Pancreas (tissue), 10 donors: Measurements from ENCODE around the gene PPP1R37. TPM values are rescaled to one million over a fixed set of nuclear protein-coding genes. Genes with fewer than 3 reads are reported as not detected.

Source experiments
- ATAC-seq, 4 donors: fragments of 200-7000 bp; cut with Tn5 transposase; one replicate each; pipeline versions ENCODE4 v1.8.0 to v1.9.1; 2020; ENCODE audit warnings: mild to moderate bottlenecking in 4 of 4, moderate library complexity in 4 of 4
- DNase-seq, 6 donors: peaks; one replicate each; pipeline ENCODE4 v3.0.0-alpha.2; 2020
- FAIRE-seq: peaks from 2 replicates; lab custom pipeline; 2012; peaks lifted over from hg19 to GRCh38; lab: Jason Lieb, UNC
- H3K27ac ChIP-seq, 4 donors: fragments of 200-600 bp; sonication (generic); 1 replicate in 3 of 4; 2 replicates in 1 of 4; pipeline versions ENCODE4 v1.5.0 to v1.8.0; 2020
- H3K27me3 ChIP-seq, 4 donors: fragments of 200-600 bp; one replicate each; pipeline ENCODE4 v1.8.0; 2021
- H3K36me3 ChIP-seq, 3 donors: fragments of 200-600 bp; sonication (generic) in 1 of 3; one replicate each; pipeline versions ENCODE4 v1.5.0 to v1.8.0; 2020 to 2021
- H3K4me1 ChIP-seq, 3 donors: fragments of 200-600 bp; one replicate each; pipeline ENCODE4 v1.8.0; 2021
- H3K4me3 ChIP-seq, 4 donors: fragments of 200-600 bp; sonication (generic) in 2 of 4; one replicate each; pipeline versions ENCODE4 v1.5.0 to v1.8.0; 2020 to 2021
- H3K9me3 ChIP-seq, 4 donors: fragments of 200-600 bp; one replicate each; pipeline ENCODE4 v1.8.0; 2021
- WGBS, 2 donors: extraction: QIAGEN DNeasy Blood & Tissue Kit; methylation state at CpG; one replicate each; pipeline ENCODE4 v1.1.7; 2013; 5-methylcytosine and 5-hydroxymethylcytosine counted together
- intact Hi-C, 3 donors: fragments of 100-400 bp; cut with DNase I; formaldehyde crosslinking; loops; one replicate each; pipeline versions ENCODE4 v1.11.1 to v1.14.2; 2022
- polyA plus RNA-seq, 2 donors: library from polyadenylated mRNA; stranded (reverse); fragments of 200-250 nt; gene quantifications; one replicate each; pipeline ENCODE4 v1.2.3, GENCODE V29; 2013
- total RNA-seq, 6 donors: library from RNA; stranded (reverse); fragmentation: NEBNext Ultra II Directional in 4 of 6; extraction: Animal tissue kit (Norgen Biotek cat#: 25700) in 4 of 6; gene quantifications; one replicate each; pipeline versions ENCODE4 v1.2.1 to v1.2.4, GENCODE V29; 2021 to 2023
- TF ChIP-seq, protein P1 (sequence below), 4 donors: fragments of 200-600 bp; sonication (generic) in 3 of 4; IDR thresholded peaks; one replicate each; pipeline versions ENCODE4 v1.5.0 to v1.8.0; 2021; ENCODE audit warnings: antibody characterized with exemption in 4 of 4
- donor health status: healthy with polysubstance abuse.
- donor health status: DM: no; HTN: no; CAD: no; lungs with moderate emphysema.
- donor health status: DM: no; HTN: no; CAD: no.
- donor health status: control.
- donor health status: control.
- donor health status: Bipolar disorder and iron deficiency.
- donor health status: DM: yes; HTN: yes; CAD: no.
- donor health status: DM: no; HTN: no; CAD: no.
- donor health status: DM: no; HTN: no; CAD: no.
- donor health status: DM: yes; HTN: yes; CAD: no.

Gene PPP1R37
- total and polyA plus RNA-seq, 8 donors, result 13.0 to 57.4 (median 15.3) TPM

DNA sequence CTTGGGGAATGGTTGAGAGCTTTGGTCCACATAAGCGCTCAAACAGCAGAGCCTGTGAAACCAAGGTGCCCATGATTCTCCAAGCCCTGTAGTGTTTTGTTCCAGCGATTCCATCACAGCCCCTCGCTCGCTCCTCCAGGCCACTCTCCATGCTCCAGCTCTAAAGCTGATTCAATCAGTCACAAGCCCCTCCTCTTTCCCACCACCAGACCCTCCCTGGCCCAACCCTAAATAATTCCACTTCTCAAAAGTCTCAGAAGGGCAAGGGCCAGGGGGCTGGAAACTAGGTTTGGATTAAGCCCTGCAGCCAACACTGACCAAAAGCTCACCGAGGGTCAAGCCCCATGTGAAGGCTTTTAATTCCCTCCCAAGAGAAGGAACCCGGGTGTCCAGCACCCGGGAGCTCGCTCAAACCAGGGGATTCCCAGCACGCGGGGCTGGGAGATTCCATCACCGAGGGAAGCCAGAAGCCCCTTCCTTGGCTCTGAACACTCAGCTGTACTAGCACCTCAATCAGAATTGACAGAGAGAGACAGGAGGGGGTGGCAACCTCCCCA is 18.2 kb upstream of the PPP1R37 start:
- DNase-seq (no peak), FAIRE-seq (no peak), ATAC-seq (no peak)
- H3K36me3 ChIP-seq, result peaks cover 0 to 10% (median 0%) of the 10 kb centered on the region in 3 donors
- no peaks in the 10 kb centered on the region for H3K9me3 ChIP-seq
- TF ChIP-seq, protein P1, sequence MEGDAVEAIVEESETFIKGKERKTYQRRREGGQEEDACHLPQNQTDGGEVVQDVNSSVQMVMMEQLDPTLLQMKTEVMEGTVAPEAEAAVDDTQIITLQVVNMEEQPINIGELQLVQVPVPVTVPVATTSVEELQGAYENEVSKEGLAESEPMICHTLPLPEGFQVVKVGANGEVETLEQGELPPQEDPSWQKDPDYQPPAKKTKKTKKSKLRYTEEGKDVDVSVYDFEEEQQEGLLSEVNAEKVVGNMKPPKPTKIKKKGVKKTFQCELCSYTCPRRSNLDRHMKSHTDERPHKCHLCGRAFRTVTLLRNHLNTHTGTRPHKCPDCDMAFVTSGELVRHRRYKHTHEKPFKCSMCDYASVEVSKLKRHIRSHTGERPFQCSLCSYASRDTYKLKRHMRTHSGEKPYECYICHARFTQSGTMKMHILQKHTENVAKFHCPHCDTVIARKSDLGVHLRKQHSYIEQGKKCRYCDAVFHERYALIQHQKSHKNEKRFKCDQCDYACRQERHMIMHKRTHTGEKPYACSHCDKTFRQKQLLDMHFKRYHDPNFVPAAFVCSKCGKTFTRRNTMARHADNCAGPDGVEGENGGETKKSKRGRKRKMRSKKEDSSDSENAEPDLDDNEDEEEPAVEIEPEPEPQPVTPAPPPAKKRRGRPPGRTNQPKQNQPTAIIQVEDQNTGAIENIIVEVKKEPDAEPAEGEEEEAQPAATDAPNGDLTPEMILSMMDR (IDR thresholded peaks at IDR 0.05), result no peak
- H3K27ac ChIP-seq, result peak overlapping the region in 2 of 4 donors; percentile 23 to 33
- intact Hi-C loops, result no loop called here
- 61 to 69% methylated on average over 11 of the region's 11 CpGs for WGBS, 2 donors
- peak overlapping the region in 1 of 4 donors; percentile 33 for H3K4me3 ChIP-seq
- no peaks in the 10 kb centered on the region for H3K27me3 ChIP-seq
- H3K4me1 ChIP-seq, result peaks cover 0 to 7% (median 3%) of the 10 kb centered on the region in 3 donors

DNA sequence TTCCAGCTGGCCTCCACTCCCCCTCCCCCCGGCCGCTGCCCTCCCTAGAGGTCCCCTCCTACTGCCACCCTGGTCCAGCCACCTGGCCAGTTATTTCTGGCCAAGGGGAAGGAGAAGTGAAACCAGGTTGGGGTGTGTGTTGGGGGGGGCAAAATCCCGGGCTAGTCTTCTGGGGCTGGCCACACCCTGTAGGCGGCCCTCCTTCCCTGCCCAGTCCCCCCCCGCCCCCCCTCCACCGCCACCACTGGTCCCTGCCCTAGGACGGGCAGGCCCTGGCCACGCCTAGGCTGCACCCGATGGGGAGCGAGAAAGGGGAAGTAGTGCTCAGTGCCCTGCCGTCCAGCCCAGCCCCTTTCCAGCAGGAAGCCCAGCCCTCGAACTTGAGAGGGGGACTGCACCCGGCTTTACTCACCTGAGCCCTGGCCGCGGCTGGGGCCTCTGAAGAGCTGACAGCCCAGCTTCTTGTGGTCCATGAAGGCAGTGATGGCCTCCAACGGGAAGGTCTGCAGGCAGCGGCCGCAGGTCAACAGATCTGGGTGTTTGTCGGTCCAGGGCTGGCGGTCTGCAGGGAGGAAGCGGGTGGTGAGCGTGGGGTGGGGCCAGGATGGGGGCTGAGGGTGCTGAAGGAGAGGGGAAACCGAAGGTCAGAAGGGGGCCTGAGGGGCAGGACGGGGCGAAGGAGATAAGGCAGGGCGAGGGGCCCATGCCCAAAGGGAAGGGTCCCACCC is 17.5 kb upstream of the PPP1R37 start:
- peak; percentile 18 to 66 (median 56) for ATAC-seq
- peak overlapping the region; percentile 16 to 50 (median 26) for H3K4me3 ChIP-seq

GRCh38 chr19:45076029-45076850 is 16.7 kb upstream of the PPP1R37 start, which contains the start of gene ZNF296:
Gene ZNF296, minus strand, starts transcription at chr19:45076478. Its CDS starts 105 bp downstream, at chr19:45076373.
- 6% methylated on average over 35 to 81 of the region's 81 CpGs for WGBS, 2 donors
- Histone ChIP-seq H3K27me3 (no peaks in the 10 kb centered on the region), H3K9me3 (no peaks in the 10 kb centered on the region), H3K4me1 (peaks cover 0 to 15% (median 11%) of the 10 kb centered on the region in 3 donors), H3K27ac (peak within 1 kb of the TSS; percentile 28 to 46 (median 32)), H3K36me3 (no peaks in the 10 kb centered on the region), H3K4me3 (peak within 1 kb of the TSS; percentile 16 to 50 (median 26))
- TF ChIP-seq, protein P1 (IDR thresholded peaks at IDR 0.05), result no peak
- FAIRE-seq (no peak), ATAC-seq (peak; percentile 67 to 80 (median 72)), DNase-seq (peak; percentile 72 to 90 (median 80))
- intact Hi-C loops, result no loop called here

More for the DNA sequence above, 17.5 kb upstream of the PPP1R37 start:
- Histone ChIP-seq H3K27me3 (no peaks in the 10 kb centered on the region), H3K9me3 (no peaks in the 10 kb centered on the region), H3K4me1 (peaks cover 0 to 13% (median 10%) of the 10 kb centered on the region in 3 donors), H3K27ac (peak overlapping the region; percentile 28 to 46 (median 32)), H3K36me3 (peaks cover 0 to 3% (median 0%) of the 10 kb centered on the region in 3 donors)
- TF ChIP-seq, protein P1 (IDR thresholded peaks at IDR 0.05), result no peak
- DNase-seq, result peak in 5 of 6 donors; percentile 42 to 84 (median 57)
- FAIRE-seq, result no peak
- intact Hi-C loops, result no loop called here
- 31 to 33% methylated on average over 25 of the region's 26 CpGs for WGBS, 2 donors

DNA sequence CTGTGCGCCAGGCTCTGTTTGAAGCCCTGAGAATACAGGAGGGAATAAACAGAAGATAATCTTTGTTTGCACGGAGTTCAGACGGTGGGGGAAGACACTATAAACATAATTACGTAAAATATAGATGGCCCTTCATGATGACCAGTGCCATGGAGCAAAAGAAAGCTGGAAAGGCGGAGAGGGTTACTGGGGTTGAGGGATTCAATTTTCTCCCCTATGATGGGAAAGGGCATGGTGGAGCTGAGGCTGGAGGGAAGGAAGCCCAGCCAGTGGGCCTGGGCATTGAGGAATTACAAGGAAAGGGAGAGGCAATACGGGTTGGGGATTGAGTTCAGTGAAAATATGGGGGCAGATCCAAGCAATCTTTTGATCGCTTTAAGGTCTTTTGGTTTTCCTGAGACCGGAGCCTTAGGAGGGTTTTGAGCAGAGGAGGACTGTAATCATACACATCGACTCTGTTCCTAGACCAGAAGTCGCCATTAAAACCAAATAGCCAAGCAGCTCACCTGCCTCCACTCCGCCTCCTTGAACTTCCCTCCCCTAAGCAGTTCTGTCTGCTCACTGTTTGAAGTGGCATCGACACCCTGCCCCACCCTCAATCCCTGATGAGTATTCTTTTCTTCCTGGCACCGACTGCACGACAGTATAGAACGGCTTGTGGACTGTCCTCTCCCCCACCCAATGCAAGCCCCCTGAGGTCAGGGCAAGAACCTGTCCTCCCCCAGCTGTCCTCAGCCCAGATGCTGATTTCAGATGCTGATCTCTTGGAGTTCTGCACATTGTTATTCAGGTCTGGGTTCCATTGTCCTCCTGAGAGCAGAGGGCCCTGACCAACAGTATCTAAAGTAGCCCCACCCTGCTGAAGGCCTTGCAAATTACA is 15.9 kb upstream of the PPP1R37 start:
- H3K4me1 ChIP-seq, result peaks cover 0 to 15% (median 11%) of the 10 kb centered on the region in 3 donors
- ATAC-seq, result no peak

More for the DNA sequence above, 15.9 kb upstream of the PPP1R37 start:
- no peaks in the 10 kb centered on the region for H3K27me3 ChIP-seq
- no peaks in the 10 kb centered on the region for H3K36me3 ChIP-seq
- H3K4me3 ChIP-seq, result peak overlapping the region in 2 of 4 donors; percentile 33 to 50
- H3K9me3 ChIP-seq, result no peaks in the 10 kb centered on the region
- TF ChIP-seq, protein P1 (IDR thresholded peaks at IDR 0.05), result no peak
- no peak for DNase-seq
- WGBS, 2 donors, result 70 to 71% methylated on average over 15 of the region's 15 CpGs
- FAIRE-seq, result no peak
- intact Hi-C loops, result no loop called here
- peak overlapping the region in 1 of 4 donors; percentile 46 for H3K27ac ChIP-seq
